Breast epithelium (tissue), 3 donors: ENCODE results near the gene PARVA.

Experiments
- POLR2A ChIP-seq: fragments of 450-650 bp; IDR thresholded peaks from one replicate; pipeline ENCODE4 v1.6.1; 2016; ENCODE audit warnings: antibody characterized with exemption, mild to moderate bottlenecking, moderate library complexity
- POLR2AphosphoS5 ChIP-seq, 3 donors: sonication (generic); formaldehyde crosslinking; IDR thresholded peaks; one replicate each; pipeline ENCODE4 v1.6.1; 2017; ENCODE audit warnings: antibody characterized with exemption in 3 of 3
- TF ChIP-seq, protein P1 (sequence below), 3 donors: fragments of 450-650 bp; IDR thresholded peaks; one replicate each; pipeline ENCODE4 v1.5.1; 2016 to 2017; ENCODE audit warnings: antibody characterized with exemption in 3 of 3, mild to moderate bottlenecking in 3 of 3, moderate library complexity in 3 of 3

DNA sequence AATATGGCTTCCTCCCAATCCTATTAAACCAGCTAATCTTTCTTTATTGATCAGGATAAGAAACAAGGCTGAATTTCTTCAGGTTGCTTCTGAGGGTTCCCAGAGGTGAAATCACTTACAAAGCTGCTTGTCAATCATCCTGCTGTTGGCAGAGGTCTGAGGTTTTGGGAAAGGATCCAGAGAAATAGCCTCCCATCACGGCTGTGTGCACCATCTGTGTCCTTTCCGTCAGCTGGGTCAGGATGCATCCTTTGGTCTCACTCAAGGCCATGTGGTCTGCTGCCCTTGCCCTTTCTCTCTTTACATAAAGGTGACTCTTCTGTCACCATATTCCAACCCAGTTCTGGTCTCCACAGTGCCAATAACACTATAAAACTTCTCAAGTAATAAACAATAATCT lies 183.5 kb downstream of the PARVA start:
- TF ChIP-seq, protein P1, sequence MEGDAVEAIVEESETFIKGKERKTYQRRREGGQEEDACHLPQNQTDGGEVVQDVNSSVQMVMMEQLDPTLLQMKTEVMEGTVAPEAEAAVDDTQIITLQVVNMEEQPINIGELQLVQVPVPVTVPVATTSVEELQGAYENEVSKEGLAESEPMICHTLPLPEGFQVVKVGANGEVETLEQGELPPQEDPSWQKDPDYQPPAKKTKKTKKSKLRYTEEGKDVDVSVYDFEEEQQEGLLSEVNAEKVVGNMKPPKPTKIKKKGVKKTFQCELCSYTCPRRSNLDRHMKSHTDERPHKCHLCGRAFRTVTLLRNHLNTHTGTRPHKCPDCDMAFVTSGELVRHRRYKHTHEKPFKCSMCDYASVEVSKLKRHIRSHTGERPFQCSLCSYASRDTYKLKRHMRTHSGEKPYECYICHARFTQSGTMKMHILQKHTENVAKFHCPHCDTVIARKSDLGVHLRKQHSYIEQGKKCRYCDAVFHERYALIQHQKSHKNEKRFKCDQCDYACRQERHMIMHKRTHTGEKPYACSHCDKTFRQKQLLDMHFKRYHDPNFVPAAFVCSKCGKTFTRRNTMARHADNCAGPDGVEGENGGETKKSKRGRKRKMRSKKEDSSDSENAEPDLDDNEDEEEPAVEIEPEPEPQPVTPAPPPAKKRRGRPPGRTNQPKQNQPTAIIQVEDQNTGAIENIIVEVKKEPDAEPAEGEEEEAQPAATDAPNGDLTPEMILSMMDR (IDR thresholded peaks at IDR 0.05) = no peak
- TF ChIP-seq POLR2A (no peak), POLR2AphosphoS5 (IDR thresholded peaks at IDR 0.05) (no peak)
